GM21447 (cell line): ENCODE data around the gene RPP25L.

Source experiments
- ATAC-seq: cut with Tn5 transposase; IDR thresholded peaks from one replicate; pipeline ENCODE4 v1.9.1; 2021; ENCODE audit not compliant: unreplicated experiment

Gene RPP25L

DNA sequence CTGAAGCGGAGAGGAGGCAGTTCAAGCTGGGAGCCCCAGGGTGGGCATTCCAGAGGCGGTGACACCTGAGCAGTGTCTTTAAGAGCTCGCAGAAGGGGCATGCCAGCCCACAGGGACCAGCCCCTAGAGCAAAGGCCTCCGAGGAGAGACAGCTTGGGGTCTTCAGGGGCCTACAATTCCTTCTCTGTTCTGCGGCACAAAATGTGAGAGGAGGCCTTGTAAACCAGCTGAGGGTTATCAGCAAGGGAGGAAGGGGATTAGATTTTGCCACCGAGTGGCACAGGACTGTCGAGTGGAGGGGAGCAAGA lies 26.2 kb upstream of the RPP25L start:
- ATAC-seq: peak; percentile 2

DNA sequence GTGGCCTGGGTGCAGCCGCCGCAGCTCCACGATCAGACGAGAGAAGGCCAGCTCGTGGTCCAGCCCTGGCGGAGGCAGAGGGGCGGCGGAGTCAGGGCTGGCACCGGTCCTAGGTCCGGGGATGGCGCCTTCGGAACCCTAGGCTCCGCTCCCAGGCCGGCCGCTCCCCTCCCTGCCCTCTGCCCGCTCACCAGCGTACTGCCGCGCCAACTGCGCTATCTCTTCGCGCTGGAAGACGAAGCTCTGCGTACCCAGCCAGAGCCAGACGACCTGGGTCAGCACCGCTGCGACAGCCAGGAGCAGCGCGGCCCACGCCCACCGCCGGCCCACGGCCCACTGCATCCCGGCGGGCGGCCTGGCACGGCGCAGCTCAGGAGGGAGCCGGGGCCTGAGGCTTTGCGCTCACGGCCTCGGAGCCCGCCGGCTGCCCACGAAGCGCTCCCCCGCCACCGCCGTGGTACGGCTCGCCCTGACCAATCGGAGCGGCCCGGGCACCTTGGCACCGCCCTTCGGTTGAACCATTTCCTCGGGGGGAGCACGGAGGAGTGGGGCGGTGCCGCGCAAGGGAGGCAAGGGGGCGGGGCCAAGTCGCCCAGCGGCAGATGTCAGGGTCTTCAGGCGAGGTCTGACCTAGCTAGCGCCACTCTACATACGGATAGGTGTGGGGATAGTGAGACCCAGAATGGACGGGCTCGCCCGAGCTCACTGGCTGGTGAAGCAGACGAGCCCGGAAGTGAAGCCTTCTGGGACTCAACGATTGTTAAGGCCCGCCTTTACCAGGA lies 25.6 kb upstream of the RPP25L start, which contains the start of gene SIGMAR1:
Gene SIGMAR1 (minus strand): TSS at position 432 of the 782 bp plus-strand sequence. CDS start 90 bp downstream, at position 342.
- peak; percentile 85 for ATAC-seq

DNA sequence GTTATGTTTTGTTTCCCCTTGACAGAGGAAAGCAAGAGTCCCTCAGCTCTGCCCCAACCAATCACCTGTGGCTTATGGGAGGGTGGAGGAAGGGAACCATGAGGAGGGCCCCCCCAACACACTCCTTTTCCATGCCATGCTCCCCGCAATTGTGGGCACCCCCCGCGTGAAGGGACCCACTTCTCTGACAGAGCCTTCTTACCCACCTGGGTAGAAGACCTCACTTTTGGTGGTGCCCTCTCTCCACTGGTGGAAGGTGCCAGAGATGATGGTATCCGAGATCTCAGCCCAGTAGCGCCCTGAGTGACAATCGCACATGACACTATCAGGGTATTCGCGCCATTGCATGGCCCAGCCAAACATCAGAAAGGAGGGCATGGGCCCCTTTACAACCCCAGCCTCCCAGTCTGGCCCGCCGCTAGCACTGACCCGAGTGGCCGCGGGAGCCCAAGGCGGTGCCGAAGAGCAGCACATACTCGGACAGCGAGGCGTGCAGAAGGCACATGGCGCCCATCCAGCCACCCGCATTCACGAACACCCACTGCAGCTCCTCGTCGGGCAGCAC lies 25.0 kb upstream of the RPP25L start:
- no peak for ATAC-seq

DNA sequence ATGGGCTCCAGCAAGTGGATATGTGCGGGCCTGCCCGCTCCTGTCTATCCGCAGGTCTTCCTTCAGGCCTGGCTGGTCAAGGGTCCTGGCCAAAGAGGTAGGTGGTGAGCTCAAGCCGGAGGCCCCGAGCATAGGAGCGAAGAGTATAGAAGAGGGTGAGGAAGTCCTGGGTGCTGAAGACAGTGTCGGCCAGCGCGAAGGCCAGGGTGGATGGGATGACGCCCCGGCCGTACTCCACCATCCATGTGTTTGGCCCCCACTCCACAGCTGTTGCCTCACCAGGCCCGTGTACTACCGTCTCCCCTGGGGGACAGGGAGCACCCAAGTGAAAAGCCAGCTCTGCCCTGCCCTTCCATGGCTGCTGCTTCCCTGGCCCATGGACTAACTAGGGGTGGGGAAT lies 23.7 kb upstream of the RPP25L start:
- ATAC-seq: no peak

DNA sequence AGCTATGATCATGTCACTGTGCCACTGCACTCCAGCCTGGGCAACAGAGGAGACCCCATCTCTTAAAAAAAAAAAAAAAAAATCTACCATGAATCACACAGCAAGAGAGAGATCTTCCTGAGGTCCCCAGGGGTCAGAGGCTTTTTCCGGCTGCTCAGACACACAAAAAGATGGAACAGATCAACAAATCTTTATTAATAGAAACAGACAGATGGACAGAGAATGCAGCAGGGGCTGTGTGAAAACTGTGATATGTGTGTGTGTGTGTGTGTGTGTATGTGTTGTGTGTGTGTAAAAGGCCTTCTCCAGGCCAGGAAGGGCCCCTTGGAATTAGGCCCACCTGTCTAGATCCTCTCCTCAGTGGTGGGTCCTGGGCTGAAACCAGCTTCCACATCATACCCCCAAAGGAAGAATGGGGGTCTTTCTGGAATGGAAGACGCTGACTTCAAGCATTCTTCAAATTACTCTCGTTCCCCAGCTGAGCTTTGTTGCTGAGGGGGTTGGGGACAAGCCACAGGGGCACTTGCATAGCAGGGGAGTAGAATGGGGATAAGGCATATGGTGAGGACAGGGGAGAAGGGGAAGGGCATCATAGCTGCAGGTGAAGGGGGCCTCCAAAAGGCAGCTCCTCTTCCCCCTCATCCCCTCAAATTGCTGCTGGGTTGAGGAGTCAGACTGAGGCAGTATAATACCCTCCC lies 22.8 kb upstream of the RPP25L start:
- ATAC-seq: no peak

DNA sequence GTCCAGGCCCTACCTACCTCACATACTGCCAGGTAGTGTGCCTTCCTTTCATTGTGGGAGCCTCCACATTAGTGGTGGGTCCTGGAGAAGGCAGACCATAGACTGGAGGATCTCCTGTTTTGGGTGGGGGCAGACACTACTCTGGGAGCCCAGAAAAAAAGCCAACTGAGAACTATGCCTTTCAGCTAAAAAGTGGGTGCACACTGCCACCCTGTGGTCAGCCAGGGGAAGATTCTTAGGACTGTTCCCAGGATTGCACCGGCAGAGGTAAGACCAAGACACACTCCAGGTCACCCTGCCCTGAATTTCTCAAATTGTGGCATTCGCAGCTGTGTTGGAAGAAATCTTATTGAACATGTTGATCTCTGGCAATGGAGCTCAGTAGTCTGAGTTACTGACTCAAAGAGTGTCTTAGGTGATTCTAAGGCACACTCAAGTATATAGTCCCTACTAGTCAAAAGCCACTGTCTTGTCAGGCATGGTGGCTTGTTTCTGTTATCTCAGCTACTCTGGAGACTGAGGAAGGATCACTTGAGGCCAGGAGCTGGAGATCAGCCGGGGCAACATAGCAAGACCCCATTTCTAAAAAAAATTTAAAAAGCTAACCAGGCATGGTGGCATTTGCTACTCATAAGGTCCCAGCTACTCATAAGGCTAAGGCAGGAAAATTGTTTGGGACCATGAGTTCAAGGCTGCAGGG lies 22.1 kb upstream of the RPP25L start:
- ATAC-seq: no peak

DNA sequence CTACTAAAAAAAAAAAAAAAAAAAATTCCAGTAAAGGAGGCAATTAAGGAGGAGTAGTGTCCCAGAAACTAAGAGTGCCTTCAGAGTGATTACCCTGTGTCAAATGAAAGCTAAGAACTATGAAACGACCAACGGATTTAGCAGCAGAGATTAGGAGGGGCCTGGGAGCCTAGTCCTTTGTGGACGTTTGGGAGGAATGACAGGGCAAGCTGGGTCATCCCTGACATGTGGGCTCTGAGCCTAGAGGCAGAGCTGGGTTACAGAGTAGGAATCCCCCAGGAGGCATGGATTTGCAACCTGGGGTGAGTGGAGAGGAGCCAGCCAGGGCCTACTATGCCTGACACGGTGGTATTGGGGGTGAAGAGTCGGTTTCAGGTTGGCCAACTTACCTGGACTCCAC lies 21.3 kb upstream of the RPP25L start:
- ATAC-seq: no peak

DNA sequence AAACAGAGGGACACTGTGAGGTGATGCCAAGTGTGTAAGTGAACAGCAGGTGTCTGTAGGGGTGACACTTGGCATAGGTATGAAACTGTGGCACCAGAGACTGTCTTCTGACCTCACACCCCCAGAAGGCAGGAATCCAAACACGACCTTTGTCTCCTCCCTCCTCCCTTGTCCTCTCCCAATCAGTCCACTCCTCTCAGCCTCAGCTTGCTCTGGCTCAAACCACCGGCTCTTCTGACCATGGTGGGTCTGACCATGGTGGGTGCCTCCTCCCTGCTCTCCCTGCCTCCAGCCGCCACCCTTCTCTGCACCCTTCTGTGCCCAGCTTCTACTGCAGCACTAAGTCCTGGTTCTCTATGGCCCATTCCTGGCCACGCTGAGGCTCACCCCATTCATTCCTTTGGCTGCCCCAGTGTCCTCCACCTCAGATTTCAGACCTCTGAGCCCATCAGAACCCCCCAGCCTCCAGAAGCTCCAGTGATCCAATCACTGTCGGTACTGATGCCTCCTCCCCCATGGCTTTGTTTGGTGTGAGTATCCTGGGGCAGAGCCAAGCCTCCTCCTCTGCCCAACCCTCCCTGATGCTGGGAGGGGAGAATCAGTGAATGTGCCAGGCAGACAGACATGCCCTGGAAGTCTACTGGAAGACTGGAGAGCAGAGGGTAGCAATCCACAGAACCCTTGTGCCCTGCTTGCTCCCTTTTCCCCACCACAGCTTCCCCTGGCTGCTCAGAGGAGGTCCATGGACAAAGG lies 18.7 kb upstream of the RPP25L start:
- ATAC-seq: no peak

DNA sequence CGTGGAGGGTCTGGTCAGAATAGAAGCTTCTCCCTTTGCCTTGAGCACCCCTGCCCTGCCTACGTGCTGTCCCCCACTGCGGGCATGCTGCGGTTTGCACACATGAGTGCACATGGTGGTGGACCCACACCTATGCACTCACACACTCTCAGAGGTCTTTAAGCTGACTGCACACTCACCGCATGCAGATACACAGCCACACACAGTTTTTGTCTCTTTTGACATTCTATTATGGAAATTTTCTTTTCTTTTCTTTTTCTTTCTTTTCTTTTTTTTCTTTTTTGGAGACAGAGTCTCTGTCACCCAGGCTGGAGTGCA lies 17.6 kb upstream of the RPP25L start:
- ATAC-seq: no peak

DNA sequence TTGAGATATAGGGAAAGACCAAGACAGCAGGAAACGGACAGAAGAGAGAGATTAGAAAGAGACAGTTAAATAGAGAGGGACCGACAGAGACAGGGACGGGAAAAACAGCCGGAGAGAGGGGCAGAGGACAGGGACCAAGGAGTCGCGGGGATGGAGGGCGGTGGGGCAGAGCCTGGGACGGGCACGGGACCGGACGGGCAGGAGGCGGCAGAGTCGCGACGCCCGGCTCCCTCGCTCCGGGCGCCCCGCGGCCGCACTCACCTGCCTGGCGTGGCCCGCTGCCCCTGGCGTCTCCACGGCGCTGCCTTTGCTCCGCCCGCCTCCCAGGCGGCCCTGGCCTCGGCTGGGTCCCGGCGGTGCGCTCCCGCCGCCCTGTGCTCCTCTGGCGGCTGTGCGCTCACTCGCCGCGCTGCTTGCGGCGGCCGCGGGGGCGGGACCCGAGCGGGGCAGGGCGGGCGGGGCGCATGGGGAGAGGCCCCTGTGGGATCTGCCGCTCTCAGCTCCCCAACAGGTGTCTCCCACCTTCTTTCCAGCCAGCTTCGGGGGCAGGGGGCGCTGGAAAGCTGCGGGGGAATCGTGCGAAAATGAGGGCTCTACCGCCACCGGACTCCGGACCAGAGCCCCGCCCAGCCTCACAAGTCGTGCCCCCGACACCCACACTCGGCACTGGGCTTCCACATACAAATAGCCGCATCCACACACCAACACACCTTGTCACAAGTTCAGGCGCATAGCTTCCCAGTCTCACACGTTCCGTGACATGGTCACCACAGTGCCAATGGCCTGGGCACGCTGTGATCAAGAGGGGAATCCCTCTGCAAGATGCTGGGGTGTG lies 17.0 kb upstream of the RPP25L start, which contains the start of gene ARID3C:
Gene ARID3C (minus strand): TSS at position 411 of the 835 bp plus-strand sequence. CDS start 1,052 bp downstream, outside the sequence.
- no peak for ATAC-seq

DNA sequence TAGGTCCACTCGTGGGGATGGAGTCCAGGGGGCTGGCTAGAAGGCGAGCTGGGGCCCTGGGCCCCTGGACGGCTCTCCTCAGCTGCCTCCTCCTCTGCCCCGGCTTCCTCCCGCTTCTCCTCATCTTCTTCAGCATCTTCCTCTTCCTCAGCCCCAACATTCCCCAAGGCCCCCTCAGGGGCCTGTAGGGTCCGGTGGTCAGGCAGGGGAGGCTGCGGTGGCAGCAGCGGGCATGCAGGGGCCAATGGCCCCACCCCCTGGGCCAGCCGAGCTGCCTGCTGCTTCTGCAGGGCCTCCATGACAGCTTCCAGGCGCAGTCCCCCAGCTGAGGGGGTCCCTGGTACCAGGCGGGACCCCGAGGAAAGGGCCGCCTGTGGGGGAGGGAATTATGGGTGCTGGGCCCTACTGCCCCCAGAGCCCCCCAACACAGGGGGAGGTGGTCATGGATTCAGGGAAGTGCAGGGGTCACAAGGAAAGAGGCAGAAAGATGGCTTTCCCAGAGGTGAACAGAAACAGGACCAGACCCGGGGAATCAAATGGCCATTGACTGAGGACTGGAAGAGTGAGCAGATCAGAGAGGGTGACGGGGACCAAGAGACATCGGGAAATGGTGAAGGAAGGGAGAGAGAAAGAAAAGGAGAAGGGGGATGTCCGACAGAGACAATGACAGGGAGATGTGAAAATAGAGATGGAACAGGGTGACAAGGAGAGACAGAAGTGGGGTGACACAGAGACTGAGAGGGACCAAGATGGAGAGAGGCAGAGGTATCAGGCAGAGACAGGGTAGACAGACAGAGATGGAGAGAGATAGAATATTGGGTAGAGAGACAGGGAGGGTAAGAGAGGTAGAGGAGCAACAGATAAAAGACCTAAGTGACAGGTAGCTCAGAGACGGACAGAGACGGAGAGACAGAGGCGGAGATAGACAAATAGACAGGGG lies 16.1 kb upstream of the RPP25L start:
- no peak for ATAC-seq

DNA sequence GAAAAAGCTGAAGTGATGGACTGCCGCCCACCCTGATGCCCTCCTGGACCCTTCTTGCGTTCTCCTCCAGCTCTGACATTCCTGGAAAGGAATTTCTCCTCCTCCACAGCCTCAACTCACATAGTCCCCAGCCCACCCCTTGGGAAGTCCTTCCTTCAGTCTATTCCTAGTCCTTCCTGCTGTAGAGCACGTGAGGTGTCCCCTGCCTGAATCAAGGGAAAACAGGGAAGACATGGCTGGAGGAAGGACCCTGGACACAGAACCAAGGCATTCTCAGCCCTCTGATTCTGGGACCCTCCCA lies 13.2 kb upstream of the RPP25L start:
- ATAC-seq: no peak

DNA sequence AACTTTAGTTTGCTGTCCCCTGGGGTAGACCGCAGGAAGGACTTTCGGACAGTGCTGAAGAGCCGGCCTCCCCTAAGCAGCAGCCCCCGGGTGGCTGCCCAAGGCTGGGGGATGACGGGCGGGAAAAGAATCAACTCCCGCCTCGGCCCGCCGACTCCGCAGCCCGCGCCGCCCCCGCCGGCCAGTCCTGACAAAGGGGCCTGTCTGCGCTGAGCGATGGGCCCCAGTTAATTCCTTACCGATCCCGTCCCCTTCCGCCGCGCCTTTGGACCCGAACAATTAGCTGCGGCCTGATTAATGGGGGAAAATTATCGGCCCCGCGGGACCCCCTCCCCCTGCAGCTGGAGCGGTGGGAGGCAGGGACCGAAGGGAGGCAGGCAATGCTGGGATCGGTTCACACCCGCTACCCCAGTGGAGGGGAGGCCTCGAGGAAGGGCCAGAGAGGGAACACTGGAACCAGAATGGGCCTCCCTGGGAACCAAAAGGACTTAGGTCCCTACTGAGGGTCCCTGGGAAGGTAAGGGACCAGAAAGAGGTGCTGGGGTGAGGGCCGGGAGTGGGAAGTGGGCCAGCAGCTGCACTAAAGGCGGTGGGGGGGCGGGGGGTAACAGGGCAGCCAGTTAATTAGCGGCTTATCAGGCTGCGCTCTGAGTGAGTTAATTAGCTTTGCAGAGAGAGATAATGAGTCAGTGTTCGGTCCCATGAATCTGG lies 12.7 kb upstream of the RPP25L start:
- ATAC-seq: no peak

DNA sequence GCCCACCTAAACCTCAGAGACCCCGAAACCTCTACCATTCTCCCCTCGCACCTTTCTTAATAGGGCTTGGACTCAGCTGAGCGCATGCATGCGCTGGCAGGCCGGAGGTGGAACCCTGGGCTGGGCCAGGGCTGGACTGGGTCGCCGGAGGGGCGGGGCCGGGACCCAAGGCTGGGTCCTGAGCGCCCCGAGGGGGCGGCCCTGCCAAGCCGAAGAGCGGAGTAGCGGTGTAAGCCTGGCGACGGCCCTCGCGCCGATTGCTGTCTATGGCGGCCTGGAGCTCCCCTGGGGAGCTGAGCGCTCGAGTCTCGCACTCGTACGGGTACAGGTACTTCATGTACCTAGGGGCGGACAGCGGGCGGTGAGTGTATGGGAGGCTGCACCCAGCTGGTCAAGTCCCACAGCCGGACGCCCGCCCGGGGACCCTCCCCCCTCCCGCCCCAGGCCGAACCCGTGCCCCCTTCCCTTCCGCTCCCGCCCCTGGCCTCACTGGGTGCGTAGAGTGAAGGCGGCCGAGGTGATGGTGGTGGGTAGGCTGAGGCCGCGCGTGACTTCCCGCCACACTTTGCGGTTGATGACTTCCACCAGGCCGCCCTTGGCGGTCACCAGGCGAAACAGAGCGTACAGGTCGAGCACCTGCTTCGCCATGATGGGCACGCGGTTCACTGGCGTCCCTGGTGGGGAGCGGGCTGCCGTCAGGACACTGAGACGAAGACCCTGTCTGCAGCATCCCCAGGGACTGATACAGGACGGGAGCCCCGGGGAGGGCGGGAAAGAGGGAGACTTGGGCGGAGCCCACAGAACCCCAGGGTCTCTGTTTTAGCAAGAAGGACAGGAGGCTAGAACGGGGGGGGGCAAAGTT lies 11.7 kb upstream of the RPP25L start:
- no peak for ATAC-seq

DNA sequence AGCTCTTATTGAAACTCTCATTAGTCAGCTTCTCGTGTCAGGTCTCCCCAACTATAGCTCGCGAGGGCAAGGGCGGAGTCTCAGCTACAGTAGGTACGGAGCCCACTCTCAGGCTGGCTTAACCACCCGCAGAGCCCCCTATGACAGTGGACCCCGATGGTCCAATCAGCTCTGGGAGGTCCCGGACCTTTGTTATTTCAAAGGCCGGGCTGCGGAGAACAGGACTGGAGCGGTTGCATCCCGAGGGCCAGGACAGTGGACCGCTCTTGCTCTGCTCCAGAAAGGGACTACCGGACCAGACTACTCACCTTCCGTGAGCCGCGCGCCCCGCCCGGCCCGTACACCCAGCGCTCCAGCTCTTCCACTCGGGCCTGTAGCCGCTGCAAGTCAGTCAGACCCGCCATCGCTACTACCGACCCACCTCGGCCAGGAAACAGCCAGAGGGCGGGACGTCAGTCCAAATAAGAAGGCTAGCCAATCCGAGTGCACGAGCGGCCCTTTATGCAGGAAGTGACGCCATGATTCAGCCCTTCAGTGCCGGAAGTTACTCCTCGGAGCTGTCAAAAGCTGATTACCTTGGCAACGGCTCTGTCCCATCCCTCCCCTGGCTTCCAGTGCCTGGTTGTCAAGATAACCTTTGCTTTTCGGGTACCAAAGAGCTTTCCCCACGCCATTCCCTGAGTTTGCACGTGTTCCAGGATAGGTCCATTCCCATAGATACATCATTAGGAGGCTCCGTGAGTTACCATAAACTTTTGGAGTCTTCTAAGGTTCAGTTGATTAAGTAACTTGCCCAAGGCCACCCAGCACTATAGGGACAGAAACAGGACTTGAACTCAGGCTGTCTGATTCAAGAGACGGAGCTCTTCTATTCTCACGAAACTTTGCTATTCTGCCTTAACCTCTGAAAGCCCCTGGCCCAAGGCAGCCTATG lies 8.4 kb upstream of the RPP25L start, which contains the start of gene DCTN3:
Gene DCTN3 (minus strand): TSS at position 435 of the 934 bp plus-strand sequence. CDS start 31 bp downstream, at position 404.
- ATAC-seq: peak; percentile 99

DNA sequence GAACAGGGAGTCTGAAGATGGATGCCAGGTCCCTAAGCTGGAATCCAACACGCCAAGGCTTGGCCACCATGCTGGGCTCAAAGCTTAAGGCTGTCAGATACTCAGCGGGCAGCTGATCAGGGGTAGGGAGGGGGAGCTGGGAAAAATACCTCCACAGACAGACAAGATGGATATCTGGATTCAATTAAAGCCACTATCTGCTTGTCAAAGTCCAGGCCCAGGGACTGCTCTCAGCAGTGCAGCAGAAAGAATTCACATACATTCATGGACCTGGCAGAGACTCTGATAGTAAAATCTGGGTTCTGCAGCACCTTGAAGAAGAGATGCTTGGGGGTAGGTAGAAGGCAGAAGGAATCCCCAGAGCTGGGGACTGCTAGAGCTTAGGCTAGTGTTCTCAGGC lies 3.2 kb upstream of the RPP25L start:
- ATAC-seq: no peak
